Psoas muscle (tissue), 8 donors: Measurements from ENCODE around the gene CSPG4. TPM values are rescaled to one million over a fixed set of nuclear protein-coding genes. Genes with fewer than 3 reads are reported as not detected.

Source experiments
- ATAC-seq, 4 donors: fragments of 200-7000 bp; cut with Tn5 transposase; one replicate each; pipeline ENCODE4 v1.9.1; 2020; ENCODE audit warnings: moderate library complexity in 3 of 4, mild to moderate bottlenecking in 2 of 4
- DNase-seq, 2 donors: peaks; one replicate each; pipeline ENCODE4 v3.0.0-alpha.2; 2020
- H3K27ac ChIP-seq: fragments of 200-600 bp; one replicate; pipeline ENCODE4 v1.8.0; 2022
- H3K27me3 ChIP-seq, 3 donors: fragments of 200-600 bp in 1 of 3; one replicate each; pipeline versions ENCODE4 v1.6.1 to v1.8.0; 2013 to 2022; ENCODE audit warnings: low read length in 2 of 3, mild to moderate bottlenecking in 2 of 3, moderate library complexity in 1 of 3; ENCODE audit not compliant: insufficient read depth in 3 of 3
- H3K36me3 ChIP-seq, 2 donors: fragments of 200-600 bp in 1 of 2; one replicate each; pipeline versions ENCODE4 v1.6.1 to v1.8.0; 2013 to 2022; ENCODE audit warnings: low read depth in 1 of 2, mild to moderate bottlenecking in 1 of 2, moderate library complexity in 1 of 2; ENCODE audit not compliant: insufficient read depth in 1 of 2
- H3K4me1 ChIP-seq: fragments of 200-600 bp; one replicate; pipeline ENCODE4 v1.8.0; 2022
- H3K4me3 ChIP-seq: fragments of 200-600 bp; one replicate; pipeline ENCODE4 v1.8.0; 2022; ENCODE audit warnings: mild to moderate bottlenecking
- H3K9me3 ChIP-seq: fragments of 200-600 bp; one replicate; pipeline ENCODE4 v1.8.0; 2022
- WGBS, 3 donors: extraction: QIAGEN DNeasy Blood & Tissue Kit; methylation state at CpG; one replicate each; pipeline versions ENCODE4 v1.1.6 to v1.1.7; 2013; 5-methylcytosine and 5-hydroxymethylcytosine counted together
- intact Hi-C, 2 donors: fragments of 100-400 bp; cut with DNase I; formaldehyde crosslinking; loops; one replicate each; pipeline versions ENCODE4 v1.11.0 to v1.14.2; 2022
- polyA plus RNA-seq, 3 donors: library from polyadenylated mRNA; stranded (reverse); fragments of 200-250 nt; gene quantifications; one replicate each; pipeline ENCODE4 v1.2.3, GENCODE V29; 2013
- total RNA-seq, 4 donors: library from RNA; stranded (reverse); fragmentation: NEBNext Ultra II Directional in 2 of 4; extraction: Animal tissue kit (Norgen Biotek cat#: 25700) in 2 of 4; gene quantifications; one replicate each; pipeline versions ENCODE4 v1.2.1 to v1.2.4, GENCODE V29; 2021 to 2023
- TF ChIP-seq, protein P1 (sequence below): fragments of 200-600 bp; IDR thresholded peaks from one replicate; pipeline ENCODE4 v1.8.0; 2022; ENCODE audit warnings: antibody characterized with exemption
- donor health status: healthy with polysubstance abuse.
- donor health status: DM: no; HTN: no; CAD: no; lungs with moderate emphysema.
- donor health status: Bipolar disorder and iron deficiency.
- donor health status: healthy.
- donor health status: DM: yes; HTN: yes; CAD: no.
- donor health status: DM: no; HTN: no; CAD: no.
- donor health status: DM: no; HTN: no; CAD: no.
- donor health status: DM: yes; HTN: yes; CAD: no.

Gene CSPG4
- total and polyA plus RNA-seq, 7 donors = 8.1 to 49.5 (median 15.9) TPM

DNA sequence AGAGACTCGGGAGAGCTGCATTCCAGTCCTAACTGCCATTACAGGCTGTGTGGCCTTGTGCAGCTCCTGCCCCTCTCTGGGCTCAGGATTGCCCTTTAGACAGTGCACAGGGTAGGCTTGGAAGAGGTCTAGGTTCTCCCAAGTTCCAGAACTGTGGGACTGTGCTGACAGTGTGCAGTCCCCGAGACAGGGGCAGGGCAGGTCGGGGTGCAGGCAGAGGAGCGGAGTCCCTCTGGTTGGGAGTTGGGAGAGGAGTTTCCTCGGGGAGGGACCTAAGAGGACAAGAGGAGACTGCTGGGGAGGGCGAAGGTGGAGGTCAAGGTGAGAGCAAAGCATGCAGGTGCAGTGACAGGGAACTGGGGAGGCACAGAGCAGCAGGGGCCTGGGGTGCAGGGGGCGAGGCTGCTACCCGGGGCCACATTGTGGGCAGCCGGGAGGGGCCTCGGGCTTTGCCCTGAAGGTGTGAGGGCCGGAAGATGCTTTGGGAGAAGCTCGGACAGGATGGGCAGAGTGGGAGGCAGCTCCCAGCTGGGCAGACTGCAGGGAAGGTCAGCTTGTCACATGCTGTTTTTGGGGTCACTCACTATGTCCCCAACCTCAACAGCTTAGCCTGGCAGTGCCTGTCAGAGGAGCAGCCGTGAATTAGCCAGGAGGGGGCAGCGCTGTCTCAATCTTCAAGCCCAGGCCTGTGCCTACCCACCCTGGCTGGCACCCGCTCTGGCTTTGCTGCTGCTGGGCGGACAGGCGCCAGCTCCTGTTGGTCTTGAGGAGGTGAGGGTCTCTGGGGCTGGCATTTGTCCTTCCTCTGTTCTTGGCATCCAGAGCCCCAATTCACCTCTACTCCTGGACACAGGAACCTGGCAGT lies 15.4 kb upstream of the CSPG4 start:
- no peaks in the 10 kb centered on the region for H3K4me1 ChIP-seq
- intact Hi-C loops = loop anchor here (2.0 kb wide), 1 partner anchor 75 kb away; no protein-coding TSS in a partner anchor
- H3K4me3 ChIP-seq = no peak overlapping the region
- TF ChIP-seq, protein P1, sequence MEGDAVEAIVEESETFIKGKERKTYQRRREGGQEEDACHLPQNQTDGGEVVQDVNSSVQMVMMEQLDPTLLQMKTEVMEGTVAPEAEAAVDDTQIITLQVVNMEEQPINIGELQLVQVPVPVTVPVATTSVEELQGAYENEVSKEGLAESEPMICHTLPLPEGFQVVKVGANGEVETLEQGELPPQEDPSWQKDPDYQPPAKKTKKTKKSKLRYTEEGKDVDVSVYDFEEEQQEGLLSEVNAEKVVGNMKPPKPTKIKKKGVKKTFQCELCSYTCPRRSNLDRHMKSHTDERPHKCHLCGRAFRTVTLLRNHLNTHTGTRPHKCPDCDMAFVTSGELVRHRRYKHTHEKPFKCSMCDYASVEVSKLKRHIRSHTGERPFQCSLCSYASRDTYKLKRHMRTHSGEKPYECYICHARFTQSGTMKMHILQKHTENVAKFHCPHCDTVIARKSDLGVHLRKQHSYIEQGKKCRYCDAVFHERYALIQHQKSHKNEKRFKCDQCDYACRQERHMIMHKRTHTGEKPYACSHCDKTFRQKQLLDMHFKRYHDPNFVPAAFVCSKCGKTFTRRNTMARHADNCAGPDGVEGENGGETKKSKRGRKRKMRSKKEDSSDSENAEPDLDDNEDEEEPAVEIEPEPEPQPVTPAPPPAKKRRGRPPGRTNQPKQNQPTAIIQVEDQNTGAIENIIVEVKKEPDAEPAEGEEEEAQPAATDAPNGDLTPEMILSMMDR = peak; percentile 42
- no peaks in the 10 kb centered on the region for H3K9me3 ChIP-seq
- no peaks in the 10 kb centered on the region for H3K27me3 ChIP-seq
- H3K36me3 ChIP-seq = no peaks in the 10 kb centered on the region
- ATAC-seq (peak; percentile 35 to 70 (median 58)), DNase-seq (peak; percentile 69 to 78)
- WGBS, 3 donors = 72 to 78% (median 74%) methylated on average over 16 to 17 of the region's 17 CpGs
- no peak overlapping the region for H3K27ac ChIP-seq

DNA sequence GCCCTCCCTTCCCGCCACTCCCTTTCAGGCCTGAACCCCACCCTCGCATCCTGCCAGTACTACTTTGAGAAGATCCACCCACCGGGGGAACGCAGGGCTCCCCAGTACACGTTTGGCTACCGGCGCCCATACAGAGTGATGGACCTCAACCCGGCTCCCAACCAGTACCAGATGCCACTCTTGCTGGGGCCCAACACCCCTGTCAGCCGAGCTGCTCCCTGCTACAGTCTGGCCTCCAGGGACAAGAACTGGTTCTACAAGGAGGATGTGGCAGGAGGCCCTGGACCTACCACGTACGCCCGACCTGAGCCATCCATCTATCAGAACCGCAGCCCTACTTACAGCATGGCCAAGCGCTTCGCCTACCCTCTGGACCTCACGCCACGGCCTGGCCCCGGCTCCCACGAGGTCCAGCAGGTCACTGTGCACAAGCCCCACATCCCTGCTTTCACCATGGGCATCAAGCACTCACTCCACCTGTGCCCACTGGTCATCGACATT lies 14.4 kb upstream of the CSPG4 start:
- peak in 1 of 2 donors; percentile 34 for DNase-seq
- Histone ChIP-seq H3K27ac (no peak overlapping the region), H3K4me3 (no peak overlapping the region), H3K4me1 (no peaks in the 10 kb centered on the region), H3K9me3 (no peaks in the 10 kb centered on the region), H3K36me3 (no peaks in the 10 kb centered on the region), H3K27me3 (no peaks in the 10 kb centered on the region)
- WGBS, 3 donors = 91 to 94% (median 94%) methylated on average over 20 of the region's 20 CpGs
- ATAC-seq = no peak
- intact Hi-C loops = loop anchor here in 1 of 2 donors (2.0 kb wide), 1 partner anchor 76 kb away; no protein-coding TSS in a partner anchor
- TF ChIP-seq, protein P1 = no peak

DNA sequence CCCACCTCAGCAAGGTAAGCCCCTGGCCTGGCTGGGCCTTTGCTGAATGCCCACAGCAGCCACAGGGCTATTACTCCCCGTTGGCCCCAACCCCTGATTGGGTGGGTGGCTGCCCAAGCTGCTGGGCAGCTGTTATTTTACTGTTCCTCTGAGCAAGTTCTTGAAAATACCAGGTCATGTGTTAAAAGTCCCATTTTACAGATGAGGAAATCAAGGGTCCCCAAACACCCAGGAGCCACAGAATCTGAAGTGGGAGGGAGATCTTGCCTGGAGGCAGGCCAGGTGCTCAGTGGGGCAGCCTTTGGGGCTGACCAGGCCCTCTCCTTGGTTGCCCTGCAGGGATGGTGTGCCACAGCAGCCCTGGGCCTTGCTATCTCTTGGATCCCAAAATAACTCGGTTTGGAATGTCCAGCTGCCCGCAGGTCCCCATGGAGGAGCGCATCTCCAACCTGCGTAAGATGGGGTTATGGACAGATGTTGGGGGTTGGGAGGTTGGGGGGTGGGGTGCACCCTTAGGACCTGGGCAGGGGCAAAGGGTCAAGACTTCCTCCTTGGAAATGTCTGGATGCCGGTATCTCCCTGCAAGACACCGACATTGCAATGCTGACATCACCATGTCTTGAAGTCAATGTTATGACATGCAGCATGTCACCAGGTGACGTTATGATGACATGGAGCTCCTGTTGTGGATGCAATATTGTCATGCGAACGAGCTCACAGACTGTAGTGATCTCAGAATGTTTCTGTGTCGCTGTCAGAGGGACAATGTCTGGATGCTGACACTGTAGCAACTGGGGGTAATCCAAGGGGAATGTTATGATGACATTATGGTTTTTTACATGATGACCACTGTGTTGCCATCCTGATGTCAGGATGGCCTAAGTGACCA lies 13.3 kb upstream of the CSPG4 start:
- Histone ChIP-seq H3K27me3 (no peaks in the 10 kb centered on the region), H3K36me3 (no peaks in the 10 kb centered on the region), H3K9me3 (no peaks in the 10 kb centered on the region), H3K4me1 (no peaks in the 10 kb centered on the region), H3K27ac (no peak overlapping the region), H3K4me3 (no peak overlapping the region)
- DNase-seq = peak in 1 of 2 donors; percentile 38
- no peak for ATAC-seq
- WGBS, 3 donors = 82 to 88% (median 84%) methylated on average over 11 of the region's 11 CpGs
- TF ChIP-seq, protein P1 = no peak
- intact Hi-C loops = loop anchor here in 1 of 2 donors (2.0 kb wide), 1 partner anchor 77 kb away; no protein-coding TSS in a partner anchor

DNA sequence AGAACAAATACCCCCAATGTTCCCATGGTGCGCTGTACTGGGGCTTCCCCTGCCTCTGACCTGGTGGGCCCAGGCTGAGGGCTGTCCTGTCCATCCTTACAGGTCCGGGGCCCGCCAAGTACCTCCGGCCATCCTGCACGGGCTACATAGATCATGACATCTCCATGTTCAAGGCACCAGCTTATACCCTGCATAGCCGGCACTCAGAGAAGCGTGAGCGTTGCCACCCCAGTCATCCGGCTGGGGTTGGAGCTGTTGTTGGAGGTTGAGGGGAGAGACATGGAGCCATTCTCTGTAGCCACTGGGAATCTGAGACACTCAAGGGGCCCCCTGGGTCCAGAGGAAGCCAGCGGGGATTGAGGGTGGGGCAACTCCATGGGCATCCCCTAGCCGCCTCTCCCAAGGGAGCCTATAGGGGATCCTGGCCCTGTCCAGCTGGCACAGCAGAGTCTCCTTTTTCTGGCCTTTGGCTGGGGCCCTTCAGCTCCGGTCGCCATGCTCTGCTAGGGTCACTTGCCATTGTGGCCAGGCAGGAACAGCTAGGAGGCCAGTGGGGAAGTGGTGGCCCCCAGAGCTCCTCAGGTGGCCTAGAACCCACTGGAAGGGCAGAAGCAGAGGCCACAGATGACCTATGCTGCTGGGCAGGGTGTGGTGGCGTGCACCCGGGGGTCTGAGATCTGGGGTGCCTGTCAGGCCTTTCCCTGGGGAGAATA lies 12.5 kb upstream of the CSPG4 start:
- ATAC-seq (no peak), DNase-seq (peak in 1 of 2 donors; percentile 26)
- TF ChIP-seq, protein P1 = no peak
- H3K27me3 ChIP-seq = no peaks in the 10 kb centered on the region
- no peaks in the 10 kb centered on the region for H3K4me1 ChIP-seq
- WGBS, 3 donors = 91 to 92% (median 91%) methylated on average over 14 to 15 of the region's 15 CpGs
- no peak overlapping the region for H3K4me3 ChIP-seq
- no peaks in the 10 kb centered on the region for H3K36me3 ChIP-seq
- intact Hi-C loops = no loop called here
- H3K9me3 ChIP-seq = no peaks in the 10 kb centered on the region
- no peak overlapping the region for H3K27ac ChIP-seq
